ENCODE results near the gene PPHLN1. TPM values are rescaled to one million over a fixed set of nuclear protein-coding genes. Genes with fewer than 3 reads are reported as not detected.

The PPHLN1 gene
- total and polyA plus RNA-seq, 2 of the 8 experiments (the other 6 are each of a cell fraction or from before 2014, with no cell fraction given) = 34.3 to 71.6 TPM

DNA sequence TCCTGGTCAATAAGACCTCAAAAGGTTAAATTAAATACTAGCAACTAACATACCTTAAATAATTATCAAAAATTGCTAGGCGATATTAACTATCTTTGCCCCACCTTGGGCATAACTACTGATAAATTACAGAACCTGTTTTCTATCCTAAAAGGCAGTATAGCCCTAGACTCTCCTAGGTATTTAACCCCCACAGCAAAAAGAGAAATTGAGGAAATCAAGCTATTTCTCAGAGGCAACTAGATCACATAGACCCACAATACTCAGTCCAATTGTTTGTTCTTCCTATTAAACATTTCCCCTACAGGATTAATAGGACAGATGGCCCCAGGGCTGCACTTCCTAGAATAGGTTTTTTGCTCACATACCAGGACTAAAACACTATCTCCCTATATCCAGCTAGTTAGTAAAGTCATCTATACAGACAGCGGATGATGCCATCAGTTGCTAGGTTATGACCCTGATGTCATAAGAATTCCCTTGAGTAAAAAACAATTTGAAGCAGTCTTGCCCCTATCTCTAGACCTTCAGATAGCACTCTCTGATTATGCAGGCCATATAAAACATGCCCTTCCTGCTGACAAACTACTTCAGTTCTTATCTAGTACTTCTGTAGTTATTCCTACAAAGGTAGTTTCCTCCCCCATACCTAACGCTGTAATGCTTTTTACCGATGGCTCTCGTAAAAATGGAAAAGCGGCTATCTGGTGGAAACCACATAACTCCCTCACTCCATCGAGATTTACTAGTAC lies 118.4 kb downstream of the PPHLN1 start:
- Histone ChIP-seq H2AK5ac (ENCODE audit: low read depth, low read length) (no peak overlapping the region), H4K8ac (ENCODE audit: extremely low read depth, insufficient read depth, low read length) (no peak overlapping the region), H3K79me1 (ENCODE audit: low read depth, low read length) (no peaks in the 10 kb centered on the region), H3K4me2 (ENCODE audit: insufficient read depth in 1 of 2, low read depth in 2 of 2, low read length in 2 of 2) (no peak overlapping the region), H2BK5ac (ENCODE audit: low read depth, low read length) (no peak overlapping the region), H3K4ac (replicated peaks; ENCODE audit: insufficient read length, low read depth, low read length) (no peak overlapping the region), H4K91ac (replicated peaks; ENCODE audit: insufficient read length, low read length) (no peak overlapping the region), H3K56ac (replicated peaks; ENCODE audit: insufficient read length, low read depth, low read length) (no peak overlapping the region), H3K9me3 (ENCODE audit: insufficient read depth in 2 of 2, low read depth in 1 of 2, low read length in 1 of 2) (no peaks in the 10 kb centered on the region; a peak in 1 of 4 replicates), H2BK20ac (ENCODE audit: low read length) (no peak overlapping the region), H3K23me2 (ENCODE audit: low read depth, low read length) (no peaks in the 10 kb centered on the region), H4K5ac (ENCODE audit: insufficient read length, low read depth, low read length) (no peak overlapping the region), H3K27ac (ENCODE audit: low read depth, low read length) (no peak overlapping the region), H3K4me3 (ENCODE audit: extremely low read depth in 1 of 4, insufficient read depth in 2 of 4, low read depth in 3 of 4, low read length in 4 of 4) (no peak overlapping the region), H4K20me1 (replicated peaks in 1 of 2; ENCODE audit: control insufficient read depth in 1 of 2, insufficient read depth in 2 of 2, low read length in 2 of 2) (no peaks in the 10 kb centered on the region), H3K14ac (ENCODE audit: insufficient read length) (no peak overlapping the region), H2AFZ (ENCODE audit: low read length) (no peak overlapping the region), H3K36me3 (ENCODE audit: control insufficient read depth in 2 of 4, insufficient read depth in 4 of 4, low read length in 3 of 4) (peaks cover 0 to 14% (median 4%) of the 10 kb centered on the region in 4 experiments; a peak in 4 of 8 replicates), H3K18ac (ENCODE audit: extremely low read depth, low read length) (no peak overlapping the region), H2BK12ac (ENCODE audit: low read depth, low read length) (no peak overlapping the region), H3K23ac (ENCODE audit: insufficient read length) (no peak overlapping the region), H2BK120ac (replicated peaks; ENCODE audit: low read depth, low read length) (no peak overlapping the region), H3K4me1 (replicated peaks in 1 of 4; ENCODE audit: control insufficient read depth in 3 of 4, insufficient read depth in 4 of 4, low read length in 3 of 4) (peaks cover 0 to 10% (median 3%) of the 10 kb centered on the region in 4 experiments; a peak in 3 of 7 replicates), H2BK15ac (ENCODE audit: low read length) (no peak overlapping the region), H3K27me3 (replicated peaks in 1 of 4; ENCODE audit: control insufficient read depth in 3 of 4, extremely low read depth in 1 of 4, insufficient read depth in 3 of 4, low read length in 3 of 4) (no peaks in the 10 kb centered on the region), H3K79me2 (ENCODE audit: control insufficient read depth in 1 of 2, insufficient read depth in 2 of 2, low read length in 2 of 2) (no peaks in the 10 kb centered on the region), H3K9ac (replicated peaks in 1 of 4; ENCODE audit: extremely low read depth in 1 of 4, low read depth in 3 of 4, low read length in 3 of 4) (no peak overlapping the region)
- peak in 1 of 2 experiments; percentile 14 for DNase-seq (ENCODE audit: low read depth in 1 of 2, low spot score in 2 of 2)
- WGBS, 2 experiments (ENCODE audit: extremely low coverage in 1 of 2, insufficient coverage in 1 of 2, insufficient read length in 1 of 2, insufficient replicate concordance in 2 of 2, low coverage in 1 of 2, low lambda C conversion rate in 2 of 2, missing lambda C conversion rate in 1 of 2) = 91% methylated on average over 7 of the region's 7 CpGs; no CpG with 5 or more reads in 1 of the 2 experiments
- TF ChIP-seq YY1 (IDR thresholded peaks at IDR 0.05; ENCODE audit: low read depth, low read length) (no peak), ZNF274 (IDR thresholded peaks at IDR 0.05; ENCODE audit: borderline replicate concordance, extremely low read depth, low read length) (no peak), RFX5 (IDR thresholded peaks at IDR 0.05; ENCODE audit: borderline replicate concordance, low read depth, low read length) (no peak), SP4 (IDR thresholded peaks at IDR 0.05; ENCODE audit: low read length) (no peak), CHD1 (IDR thresholded peaks at IDR 0.05; ENCODE audit: low read depth, low read length) (no peak), SIN3A (conservative IDR thresholded peaks at IDR 0.05 in 1 of 2, IDR thresholded peaks at IDR 0.05 in 1 of 2; ENCODE audit: low read depth in 1 of 2, low read length in 2 of 2) (no peak), NANOG (IDR thresholded peaks at IDR 0.05; ENCODE audit: insufficient read depth, low read depth, low read length, poor library complexity, severe bottlenecking) (no peak), PHF8 (conservative IDR thresholded peaks at IDR 0.05; ENCODE audit: low read depth, low read length) (no peak), POU5F1 (IDR thresholded peaks at IDR 0.05; ENCODE audit: low read depth, low read length) (no peak), HDAC6 (IDR thresholded peaks at IDR 0.05; ENCODE audit: low read depth, low read length) (no peak), CEBPB (IDR thresholded peaks at IDR 0.05; ENCODE audit: low read depth, low read length) (no peak)
- no peak for FAIRE-seq
- POLR2A ChIA-PET (ENCODE audit: partially characterized antibody) = interaction anchor here (0.6 to 1.5 kb wide), 3 partner anchors 9 to 321 kb away, joined by 3 to 6 read pairs (median 3); no protein-coding TSS in a partner anchor
- CTCF ChIA-PET (ENCODE audit: partially characterized antibody) = interaction anchor here (1.0 to 1.3 kb wide), 2 partner anchors 10 to 21 kb away, joined by 3 read pairs; no protein-coding TSS in a partner anchor

Data from H1 (cell line).